Diencephalon (tissue), 1 donor: ENCODE measurements around the gene TCHH. TPM values are rescaled to one million over a fixed set of nuclear protein-coding genes. Genes with fewer than 3 reads are reported as not detected.

Source experiments
- small RNA-seq: library from RNA; depleted of rRNA; stranded (forward); fragments of <200 nt; gene quantifications from one replicate; pipeline ENCODE3, GENCODE V24; 2014
- total RNA-seq: library from RNA; depleted of rRNA; stranded (reverse); fragments of >200 nt; gene quantifications from one replicate; pipeline ENCODE4 v1.2.3, GENCODE V29; 2014

The TCHH gene
- total RNA-seq, result 0.23 TPM

GRCh38 chr1:152115344-152115743 lies at the start of gene TCHH:
Gene TCHH, minus strand, starts transcription at chr1:152115444. Its CDS starts 1,364 bp downstream, at chr1:152114080.

GRCh38 chr1:152159144-152159543 lies 43.9 kb upstream of the TCHH start, which contains the start of gene RPTN:
Gene RPTN, minus strand, starts transcription at chr1:152159228. Its CDS starts 1,339 bp downstream, at chr1:152157889.

DNA sequence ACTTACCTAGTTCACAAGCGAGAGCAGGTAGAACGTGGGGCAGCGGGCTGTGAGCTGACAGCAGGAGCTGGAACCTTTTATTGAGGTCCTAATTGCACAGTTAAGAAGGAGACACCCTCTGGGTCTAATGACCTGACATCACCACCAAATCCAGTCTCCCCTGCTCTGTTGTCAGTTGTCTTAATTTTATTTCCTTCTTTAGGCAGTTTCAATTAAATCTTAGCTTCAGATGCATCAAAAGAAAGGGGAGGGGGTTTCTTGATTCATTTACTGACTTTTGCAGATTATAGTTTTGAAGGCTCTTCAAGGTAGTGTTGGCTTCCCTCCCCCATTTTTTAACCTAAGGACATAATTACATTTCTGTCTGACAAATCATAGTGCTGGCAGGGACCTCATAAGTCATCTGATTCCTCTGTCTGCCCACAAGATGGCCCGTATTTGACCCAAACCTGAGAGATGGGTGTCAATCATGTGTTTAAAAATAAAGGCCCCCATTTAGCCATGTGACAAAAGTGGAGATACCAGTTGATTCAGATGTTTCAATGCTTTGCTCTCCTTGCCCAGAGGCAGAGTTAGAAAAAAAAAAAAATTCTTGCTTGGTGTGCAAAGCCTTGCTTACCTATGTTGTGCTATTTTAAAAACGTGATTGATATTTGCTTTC lies 26.1 kb downstream of the TCHH start, which contains the start of gene TCHHL1:
Gene TCHHL1, minus strand, starts transcription at position 51 of the 661 bp plus-strand sequence. CDS start 921 bp downstream, outside the sequence.

Small RNA genes lying within 50 kb of the gene (small RNA-seq; reads per million reads assigned to genes)
- gene SPTLC1P4, result not detected

Other genes starting within 250 kb of the TCHH start
- gene THEM4, start 205.9 kb downstream of the TCHH start, total RNA-seq, result 9.9 TPM
- gene S100A10, start 121.6 kb downstream of the TCHH start, total RNA-seq, result 16.4 TPM
- gene S100A11, start 78.4 kb downstream of the TCHH start, total RNA-seq, result 5.1 TPM
- not detected for gene TCHHL1, start 26.4 kb downstream of the TCHH start, total RNA-seq
- gene RPTN, start 43.8 kb upstream of the TCHH start, total RNA-seq, result not detected
- not detected for gene HRNR, start 108.7 kb upstream of the TCHH start, total RNA-seq
- gene FLG, start 209.8 kb upstream of the TCHH start, total RNA-seq, result not detected
- not detected for gene FLG2, start 244.6 kb upstream of the TCHH start, total RNA-seq